GM10266 (cell line): Measurements from ENCODE around the gene GGT6.

Experiments
- DNase-seq: peaks from one replicate; pipeline ENCODE4 v3.0.0; 2012; ENCODE audit errors: extremely low spot score
- CTCF ChIP-seq: IDR thresholded peaks from 2 replicates; pipeline ENCODE4 v1.5.1; 2012; ENCODE audit warnings: mild to moderate bottlenecking, low read depth; ENCODE audit not compliant: control insufficient read depth, insufficient read depth; ENCODE audit errors: missing control alignments

Gene GGT6

GRCh38 chr17:4510618-4510941, 49.8 kb downstream of the GGT6 start:
- no peak for TF ChIP-seq CTCF
- DNase-seq: no peak

GRCh38 chr17:4509923-4510617, 50.3 kb downstream of the GGT6 start:
- DNase-seq: no peak
- no peak for TF ChIP-seq CTCF

- peak; percentile 46 for DNase-seq
- TF ChIP-seq CTCF: no peak
Measured at GRCh38 chr17:4509401-4509800, 51.0 kb downstream of the GGT6 start.

- no peak for TF ChIP-seq CTCF
- DNase-seq: no peak
Measured at GRCh38 chr17:4508207-4508606, 52.2 kb downstream of the GGT6 start.

- TF ChIP-seq CTCF: no peak
Measured at GRCh38 chr17:4507361-4508111, 52.8 kb downstream of the GGT6 start.

More at GRCh38 chr17:4507361-4508111, 52.8 kb downstream of the GGT6 start:
- DNase-seq: no peak
